IMR-90 (cell line): ENCODE measurements around the gene FNBP1. TPM values are rescaled to one million over a fixed set of nuclear protein-coding genes. Genes with fewer than 3 reads are reported as not detected.

Source experiments
- ATAC-seq: fragments of 200-7000 bp; cut with Tn5 transposase; 2 replicates; pipeline ENCODE4 v1.9.1; 2020; ENCODE audit warnings: low read depth, mild to moderate bottlenecking, moderate library complexity
- BruUV-seq: library from RNA; stranded (reverse); fragments of 400-500 nt; replicated peaks from 2 replicates; lab custom pipeline; 2021; lab: Mats Ljungman, UMichigan
- CTCF ChIA-PET: fragments of 300-600 bp; formaldehyde crosslinking; extraction: SDS; loops from one replicate; lab custom pipeline; 2021; ENCODE audit warnings: antibody characterized with exemption; lab: Yijun Ruan, JAX
- POLR2A ChIA-PET: fragments of 300-600 bp; sonication (Branson Sonifier 250); formaldehyde crosslinking; loops from one replicate; lab custom pipeline; 2022; ENCODE audit warnings: antibody characterized with exemption; ENCODE audit not compliant: unreplicated experiment; lab: Charles Lee
- DNase-seq: peaks from one replicate; pipeline ENCODE4 v3.0.0; 2013
- H2AFZ ChIP-seq: replicated peaks from 2 replicates; pipeline ENCODE3; 2013; ENCODE audit warnings: low read length, mild to moderate bottlenecking; ENCODE audit not compliant: poor library complexity
- H2AK5ac ChIP-seq: 2 replicates; pipeline ENCODE4 v1.6.1; 2013; ENCODE audit warnings: low read depth, low read length, inconsistent platforms
- H2AK9ac ChIP-seq: replicated peaks from 2 replicates; pipeline ENCODE3; 2013; ENCODE audit warnings: mild to moderate bottlenecking, low read depth, low read length, moderate library complexity; ENCODE audit not compliant: poor library complexity
- H2BK120ac ChIP-seq: 2 replicates; pipeline ENCODE4 v1.6.1; 2013; ENCODE audit warnings: low read depth, low read length, inconsistent platforms
- H2BK15ac ChIP-seq: 3 replicates; pipeline ENCODE4 v1.6.1; 2013; ENCODE audit warnings: low read depth, low read length, inconsistent platforms
- H2BK20ac ChIP-seq: 2 replicates; pipeline ENCODE4 v1.6.1; 2013; ENCODE audit warnings: low read depth, mild to moderate bottlenecking, inconsistent platforms, low read length, moderate library complexity
- H2BK5ac ChIP-seq: 2 replicates; pipeline ENCODE4 v1.6.1; 2013; ENCODE audit warnings: mild to moderate bottlenecking, low read depth, low read length, inconsistent platforms; ENCODE audit not compliant: poor library complexity, severe bottlenecking
- H3K14ac ChIP-seq: replicated peaks from 2 replicates; pipeline ENCODE4 v1.6.1; 2013; ENCODE audit warnings: low read depth, low read length, inconsistent platforms
- H3K18ac ChIP-seq: 2 replicates; pipeline ENCODE4 v1.6.1; 2013; ENCODE audit warnings: low read depth, low read length, control low read depth
- H3K23ac ChIP-seq: 2 replicates; pipeline ENCODE4 v1.6.1; 2013; ENCODE audit warnings: low read depth, low read length, inconsistent platforms
- H3K27ac ChIP-seq: 2 replicates; pipeline ENCODE4 v1.5.1; 2013; ENCODE audit warnings: mild to moderate bottlenecking, control low read depth, low read length; ENCODE audit not compliant: insufficient read depth
- H3K27me3 ChIP-seq: 2 replicates; pipeline ENCODE4 v1.6.1; 2013; ENCODE audit warnings: low read length; ENCODE audit not compliant: control insufficient read depth, insufficient read depth
- H3K36me3 ChIP-seq: 2 replicates; pipeline ENCODE4 v1.6.1; 2013; ENCODE audit warnings: low read length, mixed read lengths; ENCODE audit not compliant: control insufficient read depth, insufficient read depth
- H3K4ac ChIP-seq: 2 replicates; pipeline ENCODE4 v1.6.1; 2013; ENCODE audit warnings: low read depth, low read length, inconsistent platforms
- H3K4me1 ChIP-seq: 2 replicates; pipeline ENCODE4 v1.6.1; 2013; ENCODE audit warnings: low read length, mixed read lengths; ENCODE audit not compliant: control insufficient read depth, insufficient read depth
- H3K4me2 ChIP-seq: 2 replicates; pipeline ENCODE4 v1.6.1; 2013; ENCODE audit warnings: low read depth, mild to moderate bottlenecking, control low read depth, low read length, moderate library complexity
- H3K4me3 ChIP-seq: 2 replicates; pipeline ENCODE4 v1.5.1; 2013; ENCODE audit warnings: low read depth, mild to moderate bottlenecking, control low read depth, low read length, moderate library complexity; ENCODE audit not compliant: insufficient read depth
- H3K56ac ChIP-seq: 2 replicates; pipeline ENCODE4 v1.6.1; 2013; ENCODE audit warnings: low read length, inconsistent platforms; ENCODE audit not compliant: insufficient read depth; ENCODE audit errors: extremely low read depth
- H3K79me1 ChIP-seq, 2 experiments: 2 replicates each; pipeline ENCODE4 v1.6.1; 2013; ENCODE audit warnings: low read length in 2 of 2, inconsistent platforms in 1 of 2, low read depth in 1 of 2
- H3K9ac ChIP-seq: 2 replicates; pipeline ENCODE4 v1.6.1; 2013; ENCODE audit warnings: low read depth, low read length, control low read depth
- H3K9me1 ChIP-seq: 2 replicates; pipeline ENCODE4 v1.6.1; 2013; ENCODE audit warnings: low read length, inconsistent platforms; ENCODE audit not compliant: insufficient read depth
- H3K9me3 ChIP-seq: 2 replicates; pipeline ENCODE4 v1.6.1; 2013; ENCODE audit warnings: low read length; ENCODE audit not compliant: control insufficient read depth, insufficient read depth
- H4K20me1 ChIP-seq: 2 replicates; pipeline ENCODE4 v1.6.1; 2013; ENCODE audit warnings: low read length, inconsistent platforms; ENCODE audit not compliant: insufficient read depth
- H4K5ac ChIP-seq: 2 replicates; pipeline ENCODE4 v1.6.1; 2013; ENCODE audit warnings: mild to moderate bottlenecking, low read depth, low read length, control low read depth
- H4K8ac ChIP-seq, 2 experiments: 2 replicates each; pipeline ENCODE4 v1.6.1; 2013; ENCODE audit warnings: low read depth in 2 of 2, low read length in 2 of 2, control low read depth in 1 of 2, inconsistent platforms in 1 of 2
- H4K91ac ChIP-seq: 2 replicates; pipeline ENCODE4 v1.6.1; 2013; ENCODE audit warnings: low read depth, low read length, inconsistent platforms; ENCODE audit not compliant: insufficient read depth
- BHLHE40 ChIP-seq: fragments of 150-350 bp; IDR thresholded peaks from 2 replicates; pipeline ENCODE4 v1.6.1; 2016; ENCODE audit warnings: mild to moderate bottlenecking, low read depth, low read length
- CHD1 ChIP-seq: IDR thresholded peaks from 2 replicates; pipeline ENCODE4 v1.6.1; 2012; ENCODE audit warnings: low read depth, low read length, improper control_type of control experiment
- CTCF ChIP-seq: conservative IDR thresholded peaks from 2 replicates; pipeline ENCODE4 v1.5.1; 2012; ENCODE audit warnings: mild to moderate bottlenecking, low read depth, low read length, improper control_type of control experiment
- MAFK ChIP-seq: IDR thresholded peaks from 2 replicates; pipeline ENCODE4 v1.6.1; 2012; ENCODE audit warnings: low read depth, low read length, improper control_type of control experiment
- MAZ ChIP-seq: IDR thresholded peaks from 2 replicates; pipeline ENCODE4 v1.6.1; 2012; ENCODE audit warnings: low read depth, mild to moderate bottlenecking, low read length, improper control_type of control experiment, moderate library complexity, borderline replicate concordance
- MXI1 ChIP-seq: IDR thresholded peaks from 2 replicates; pipeline ENCODE4 v1.6.1; 2012; ENCODE audit warnings: low read depth, mild to moderate bottlenecking, low read length, moderate library complexity, borderline replicate concordance
- NFE2L2 ChIP-seq: fragments of 150-350 bp; IDR thresholded peaks from 2 replicates; pipeline ENCODE4 v1.6.1; 2016; ENCODE audit warnings: low read depth, mild to moderate bottlenecking, low read length
- RAD21 ChIP-seq: IDR thresholded peaks from 2 replicates; pipeline ENCODE4 v1.6.1; 2012; ENCODE audit warnings: low read length, improper control_type of control experiment
- RCOR1 ChIP-seq: IDR thresholded peaks from 2 replicates; pipeline ENCODE4 v1.6.1; 2012; ENCODE audit warnings: mild to moderate bottlenecking, low read length, improper control_type of control experiment; ENCODE audit not compliant: insufficient replicate concordance
- WGBS, 2 experiments: methylation state at CpG; one replicate each; pipeline versions ENCODE4 v1.1.5 to v1.1.7; 2013; ENCODE audit warnings: missing lambda C conversion rate in 2 of 2; ENCODE audit not compliant: insufficient read length in 1 of 2; ENCODE audit errors: extremely low coverage in 2 of 2; 5-methylcytosine and 5-hydroxymethylcytosine counted together
- dilution Hi-C: fragments of 300-500 bp; cut with HindIII; formaldehyde crosslinking; loops from one replicate; pipeline ENCODE4 v1.14.3; 2018; ENCODE audit warnings: low sequenced_read_pairs; ENCODE audit not compliant: unreplicated experiment
- in situ Hi-C: fragments of 300-500 bp; cut with MboI; formaldehyde crosslinking; loops from 3 replicates; pipeline ENCODE4 v1.14.3; 2019; ENCODE audit warnings: low sequenced_read_pairs, inconsistent platforms, mixed read lengths
- intact Hi-C: fragments of 100-400 bp; cut with micrococcal nuclease; formaldehyde crosslinking; loops from 2 replicates; pipeline ENCODE4 v1.10.0; 2022
- polyA plus RNA-seq, 3 experiments: library from polyadenylated mRNA; depleted of rRNA; stranded (reverse); fragments of >200 nt; gene quantifications; 2 replicates each; pipeline ENCODE4 v1.2.3, GENCODE V29; 2012; ENCODE audit warnings: low replicate concordance in 1 of 3
- total RNA-seq: library from RNA; depleted of rRNA; stranded (reverse); fragments of >200 nt; gene quantifications from 2 replicates; pipeline ENCODE4 v1.2.3, GENCODE V29; 2012

The FNBP1 gene
- total and polyA plus RNA-seq, 2 of the 4 experiments (the other 2 are of a cell fraction), result 10.3 to 15.4 TPM

- H3K4ac ChIP-seq, result no peak overlapping the region
- intact Hi-C loops, result no loop called here
- no CpG with 5 or more reads among the region's 3 CpGs for WGBS, 2 experiments
- in situ Hi-C loops, result no loop called here
- peaks cover 48% of the 10 kb centered on the region for H4K20me1 ChIP-seq
- POLR2A ChIA-PET, result no interaction called here
- no peak overlapping the region for H4K8ac ChIP-seq
- no peak overlapping the region; the same call in 1 of the 2 replicates for H3K23ac ChIP-seq
- CTCF ChIA-PET, result interaction anchor here (1.1 kb wide), 1 partner anchor 10 kb away, joined by 3 read pairs; no protein-coding TSS in a partner anchor
- no peak overlapping the region for H2BK20ac ChIP-seq
- H2AK5ac ChIP-seq, result no peak overlapping the region
- no peaks in the 10 kb centered on the region for H3K27me3 ChIP-seq
- no peak overlapping the region for H3K14ac ChIP-seq
- no peak for TF ChIP-seq BHLHE40
- TF ChIP-seq RCOR1, result no peak
- no peak for TF ChIP-seq MAZ
- no peak for TF ChIP-seq CHD1
- no peak for TF ChIP-seq CTCF
- TF ChIP-seq NFE2L2, result no peak
- TF ChIP-seq MXI1, result no peak
- no peak for TF ChIP-seq RAD21
- no peak for TF ChIP-seq MAFK
- dilution Hi-C loops, result no loop called here
- no peaks in the 10 kb centered on the region for H3K36me3 ChIP-seq
- H3K9ac ChIP-seq, result no peak overlapping the region
- H2BK120ac ChIP-seq, result no peak overlapping the region
- peak; percentile 48; the same call in 1 of the 2 replicates for ATAC-seq
- BruUV-seq, result no TSS peak
- no peak overlapping the region for H2BK5ac ChIP-seq
- H3K79me1 ChIP-seq, result peaks cover 25 to 57% of the 10 kb centered on the region in 2 experiments
- no peak overlapping the region for H3K4me3 ChIP-seq
- no peak overlapping the region for H2AK9ac ChIP-seq
- no peak overlapping the region for H2AFZ ChIP-seq
- 0 out of 2 replicates have a peak, but pooled peaks cover 2% of the 10 kb centered on the region for H3K4me1 ChIP-seq
- no peak overlapping the region for H3K18ac ChIP-seq
- H4K5ac ChIP-seq, result no peak overlapping the region
- H2BK15ac ChIP-seq, result no peak overlapping the region
- no peak overlapping the region for H3K4me2 ChIP-seq
- no peak overlapping the region for H4K91ac ChIP-seq
- H3K56ac ChIP-seq, result no peak overlapping the region
- H3K9me1 ChIP-seq, result peaks cover 4% of the 10 kb centered on the region
- peak; percentile 29 for DNase-seq
- peaks cover 2% of the 10 kb centered on the region; the same call in 1 of the 2 replicates for H3K9me3 ChIP-seq
- H3K27ac ChIP-seq, result no peak overlapping the region
Measured at GRCh38 chr9:130030651-130031127, 12.3 kb downstream of the FNBP1 start.
